Stimulated activated CD8-positive, alpha-beta memory T cell treated with anti-CD3 and anti-CD28 coated beads, Interleukin-2, amount 100 ng/mL, for 48 hours (primary cell): ENCODE measurements around the gene BST1.

Experiments
- DNase-seq, 2 donors: peaks; one replicate each; pipeline ENCODE4 v3.0.0-alpha.2; 2020; ENCODE audit warnings: low read depth in 2 of 2

The BST1 gene

GRCh38 chr4:15779306-15779705, 76.4 kb downstream of the BST1 start:
- no peak for DNase-seq

DNA sequence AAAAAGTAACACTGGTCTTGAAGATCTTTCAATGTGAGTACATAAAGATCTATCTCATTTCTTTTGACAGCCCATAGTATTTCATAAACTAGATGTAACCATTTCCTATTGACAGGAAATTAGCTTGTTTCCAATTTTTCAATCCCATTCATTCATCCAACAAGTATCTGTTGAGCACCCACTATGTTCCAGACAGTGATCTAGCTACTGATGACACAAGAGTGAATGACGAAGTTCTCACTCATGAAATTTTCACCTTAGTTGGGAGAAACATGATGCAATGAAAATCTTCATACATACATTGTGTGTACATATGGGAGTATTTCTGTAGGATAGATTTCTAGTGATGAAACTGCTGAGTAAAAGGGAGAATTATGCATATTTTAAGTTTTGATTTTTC, 76.9 kb downstream of the BST1 start:
- no peak for DNase-seq

DNA sequence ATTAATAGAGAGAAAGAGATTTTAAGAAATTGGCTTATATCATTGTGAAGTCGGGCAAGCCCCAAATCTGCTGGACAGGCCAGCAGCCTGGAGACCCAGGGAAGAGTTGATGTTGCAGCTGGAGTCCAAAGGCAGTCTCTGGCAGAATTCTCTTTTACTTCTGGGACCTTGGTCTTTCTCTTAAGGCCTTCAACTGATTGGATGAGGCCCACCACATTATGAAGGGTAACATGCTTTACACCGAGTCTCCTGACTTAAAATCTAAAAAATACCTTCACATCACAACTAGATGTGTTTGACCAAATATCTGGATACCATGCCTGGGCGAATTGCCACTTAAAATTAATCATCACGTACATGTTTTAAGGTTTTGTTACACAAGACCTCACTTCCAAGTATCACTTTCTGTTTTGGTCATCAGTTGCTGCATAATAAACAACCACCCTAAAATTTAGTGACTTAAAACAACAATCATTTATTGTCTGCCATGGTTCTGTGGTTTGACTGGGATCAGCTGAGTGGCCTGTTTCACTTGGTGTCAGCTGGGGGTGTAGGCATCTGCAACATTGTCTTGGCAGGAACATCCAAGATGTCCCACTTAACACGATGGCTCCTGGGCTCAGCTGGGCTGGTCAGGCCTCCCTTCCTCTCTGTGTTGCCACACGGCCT, 78.7 kb downstream of the BST1 start:
- no peak for DNase-seq
